Heart left ventricle (tissue), 13 donors: Measurements from ENCODE around the gene ALOX12.

Source experiments
- POLR2A ChIP-seq, 2 donors: fragments of 450-650 bp; IDR thresholded peaks; one replicate each; pipeline ENCODE4 v1.6.1; 2017; ENCODE audit warnings: antibody characterized with exemption in 2 of 2, mild to moderate bottlenecking in 2 of 2, moderate library complexity in 2 of 2
- TF ChIP-seq, protein P1 (sequence below), 12 donors: fragments of 200-600 bp; sonication (generic) in 4 of 12; IDR thresholded peaks; one replicate each; pipeline versions ENCODE4 v1.5.0 to v1.8.0; 2018 to 2022; ENCODE audit warnings: antibody characterized with exemption in 12 of 12, mild to moderate bottlenecking in 5 of 12
- donor health status: ischemic (EF 13 %, LVEDD 7.1; RV severe dilation, severe dysfunction).
- donor health status: DM: no; HTN: yes; CAD: no.
- donor health status: DM: no; HTN: no; CAD: no.
- donor health status: ischemic (EF 25% LVEDD 6.9; RV normal size, moderate dysfunction).
- donor health status: ischemic (EF 25% LVEDD 5.7; RV mildly dilated, moderate dysfunction).
- donor health status: ischemic (EF 35%, LVEDD 5.7; RV mildly dilated, moderate dysfunction).
- donor health status: nonischemic (EF 11% LVEDD 7.7; RV severe dilation, severe dysfunction).
- donor health status: DM: yes; HTN: yes; CAD: no.
- donor health status: PGD.
- donor health status: ischemic (EF 29% LVEDD 5.4; RV normal size, mild dysfunction).
- donor health status: nonischemic (EF 23%, LVEDD 6.1; RV moderate dilation, normal function).

DNA sequence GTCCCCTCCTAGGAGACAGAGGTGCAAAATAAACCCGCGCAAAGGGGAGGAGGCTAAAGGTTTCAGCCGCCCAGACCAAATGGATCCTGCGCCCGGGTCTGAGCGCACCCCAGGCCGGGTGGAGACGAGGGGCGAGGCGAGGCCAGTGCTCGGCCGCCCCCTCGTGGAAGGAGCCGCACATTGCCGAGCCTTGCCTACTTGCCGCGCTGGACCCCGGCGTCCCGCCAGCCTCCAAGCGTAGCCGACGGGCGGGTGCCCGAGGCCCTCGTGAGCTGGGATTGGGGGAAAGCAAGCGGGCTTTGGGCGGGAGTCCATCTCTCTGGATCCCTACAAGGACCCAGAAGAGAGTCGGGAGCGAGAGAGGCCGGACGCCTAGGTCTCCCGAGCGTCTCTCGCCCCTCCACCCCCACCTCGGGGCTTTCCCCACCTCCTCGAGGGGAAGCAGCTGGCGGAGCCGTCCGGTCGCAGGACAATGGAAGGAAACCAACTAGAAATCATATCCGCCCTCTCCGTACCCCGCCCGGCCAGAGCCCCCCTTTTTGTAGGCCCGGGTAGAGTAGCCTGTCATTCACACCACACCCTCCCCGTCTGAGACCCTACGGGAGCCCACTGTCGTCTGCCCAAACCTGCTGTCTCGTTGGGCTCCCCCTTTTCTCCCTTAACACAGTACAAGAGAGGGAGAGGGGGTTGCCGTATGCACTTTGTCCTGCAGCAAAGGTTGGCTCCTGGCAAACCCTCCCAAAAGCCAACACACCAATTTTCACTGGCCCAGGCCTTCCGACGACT lies 26.3 kb downstream of the ALOX12 start:
- TF ChIP-seq, protein P1, sequence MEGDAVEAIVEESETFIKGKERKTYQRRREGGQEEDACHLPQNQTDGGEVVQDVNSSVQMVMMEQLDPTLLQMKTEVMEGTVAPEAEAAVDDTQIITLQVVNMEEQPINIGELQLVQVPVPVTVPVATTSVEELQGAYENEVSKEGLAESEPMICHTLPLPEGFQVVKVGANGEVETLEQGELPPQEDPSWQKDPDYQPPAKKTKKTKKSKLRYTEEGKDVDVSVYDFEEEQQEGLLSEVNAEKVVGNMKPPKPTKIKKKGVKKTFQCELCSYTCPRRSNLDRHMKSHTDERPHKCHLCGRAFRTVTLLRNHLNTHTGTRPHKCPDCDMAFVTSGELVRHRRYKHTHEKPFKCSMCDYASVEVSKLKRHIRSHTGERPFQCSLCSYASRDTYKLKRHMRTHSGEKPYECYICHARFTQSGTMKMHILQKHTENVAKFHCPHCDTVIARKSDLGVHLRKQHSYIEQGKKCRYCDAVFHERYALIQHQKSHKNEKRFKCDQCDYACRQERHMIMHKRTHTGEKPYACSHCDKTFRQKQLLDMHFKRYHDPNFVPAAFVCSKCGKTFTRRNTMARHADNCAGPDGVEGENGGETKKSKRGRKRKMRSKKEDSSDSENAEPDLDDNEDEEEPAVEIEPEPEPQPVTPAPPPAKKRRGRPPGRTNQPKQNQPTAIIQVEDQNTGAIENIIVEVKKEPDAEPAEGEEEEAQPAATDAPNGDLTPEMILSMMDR (IDR thresholded peaks at IDR 0.05): peak; percentile 87 to 99 (median 98)
- peak in 1 of 2 donors; percentile 52 for TF ChIP-seq POLR2A (IDR thresholded peaks at IDR 0.05)
